ENCODE measurements around the gene BMPR1A. TPM values are rescaled to one million over a fixed set of nuclear protein-coding genes. Genes with fewer than 3 reads are reported as not detected.

Gene BMPR1A
- polyA plus RNA-seq (ENCODE audit: insufficient read length in 10 of 10): 10 to 100 TPM; 41.3 to 57.3 (median 50.0) TPM
- long read RNA-seq, donor 1, partial matches to known transcripts: 27 of 27 reads
- long read RNA-seq, donor 1, other reads (novel, unspliced or antisense): 0 of 27 reads
- long read RNA-seq, donor 2, full-length matches to known transcripts: 3 of 3 reads
- long read RNA-seq, donor 2, partial matches to known transcripts: 0 of 3 reads
- long read RNA-seq, donor 2, other reads (novel, unspliced or antisense): 0 of 3 reads
- long read RNA-seq, donor 3: 0 reads
- long read RNA-seq, donor 4, full-length matches to known transcripts: 2 of 2 reads
- long read RNA-seq, donor 4, partial matches to known transcripts: 0 of 2 reads
- long read RNA-seq, donor 4, other reads (novel, unspliced or antisense): 0 of 2 reads
- long read RNA-seq, donor 5, full-length matches to known transcripts: 3 of 3 reads
- long read RNA-seq, donor 5, partial matches to known transcripts: 0 of 3 reads
- long read RNA-seq, donor 5, other reads (novel, unspliced or antisense): 0 of 3 reads
- long read RNA-seq, donor 6, full-length matches to known transcripts: 2 of 2 reads
- long read RNA-seq, donor 6, partial matches to known transcripts: 0 of 2 reads
- long read RNA-seq, donor 6, other reads (novel, unspliced or antisense): 0 of 2 reads
- long read RNA-seq, donor 7, full-length matches to known transcripts: 5 of 5 reads
- long read RNA-seq, donor 7, partial matches to known transcripts: 0 of 5 reads
- long read RNA-seq, donor 7, other reads (novel, unspliced or antisense): 0 of 5 reads
- long read RNA-seq, donor 8, full-length matches to known transcripts: 3 of 3 reads
- long read RNA-seq, donor 8, partial matches to known transcripts: 0 of 3 reads
- long read RNA-seq, donor 8, other reads (novel, unspliced or antisense): 0 of 3 reads
- long read RNA-seq, donor 9: 0 reads

- DNase-seq: peak; percentile 33 to 90 (median 55)
Measured at GRCh38 chr10:86756511-86757112, at the start of gene BMPR1A. Gene BMPR1A (plus strand): TSS chr10:86756619. CDS start chr10:86876019, 119,400 bp downstream.

GRCh38 chr10:86706977-86707376, 49.4 kb upstream of the BMPR1A start:
- DNase-seq: no peak

GRCh38 chr10:86707505-86707904, 48.9 kb upstream of the BMPR1A start:
- no peak for DNase-seq

GRCh38 chr10:86708068-86708782, 48.2 kb upstream of the BMPR1A start:
- no peak for DNase-seq

- no peak for DNase-seq
Measured at GRCh38 chr10:86708783-86709380, 47.5 kb upstream of the BMPR1A start.

GRCh38 chr10:86709396-86710185, 46.8 kb upstream of the BMPR1A start:
- DNase-seq: no peak

GRCh38 chr10:86710987-86711512, 45.4 kb upstream of the BMPR1A start:
- DNase-seq: peak; percentile 93 to 98 (median 96)

GRCh38 chr10:86711513-86712316, 44.7 kb upstream of the BMPR1A start:
- DNase-seq: peak; percentile 57 to 90 (median 73)

GRCh38 chr10:86712317-86712707, 44.1 kb upstream of the BMPR1A start:
- DNase-seq: peak in 1 of 3 donors; percentile 35

- DNase-seq: no peak
Measured at GRCh38 chr10:86715156-86715795, 41.1 kb upstream of the BMPR1A start.

GRCh38 chr10:86715836-86716235, 40.6 kb upstream of the BMPR1A start:
- peak in 1 of 3 donors; percentile 33 for DNase-seq

- DNase-seq: no peak
Measured at GRCh38 chr10:86716466-86716865, 40.0 kb upstream of the BMPR1A start.

GRCh38 chr10:86718556-86718955, 37.9 kb upstream of the BMPR1A start:
- DNase-seq: no peak

GRCh38 chr10:86721232-86721631, 35.2 kb upstream of the BMPR1A start:
- DNase-seq: no peak

GRCh38 chr10:86723009-86723408, 33.4 kb upstream of the BMPR1A start:
- DNase-seq: no peak

- DNase-seq: no peak
Measured at GRCh38 chr10:86724445-86724844, 32.0 kb upstream of the BMPR1A start.

GRCh38 chr10:86725980-86726676, 30.3 kb upstream of the BMPR1A start:
- DNase-seq: no peak

- DNase-seq: no peak
Measured at GRCh38 chr10:86726677-86726999, 29.8 kb upstream of the BMPR1A start.
